GM12878 (cell line): ENCODE data around the gene CAMK2A. TPM values are rescaled to one million over a fixed set of nuclear protein-coding genes. Genes with fewer than 3 reads are reported as not detected.
A peak's percentile ranks its signal among the peaks of the same experiment; 100 is the strongest.

Source experiments
- ATAC-seq: fragments of 200-7000 bp; cut with Tn5 transposase; 3 replicates; pipeline ENCODE4 v1.9.1; 2020; ENCODE audit warnings: mild to moderate bottlenecking, moderate library complexity
- BruUV-seq: library from RNA; stranded (reverse); fragments of 400-500 nt; replicated peaks from 2 replicates; lab custom pipeline; 2021; lab: Mats Ljungman, UMichigan
- CTCF ChIA-PET: fragments of 300-600 bp; sonication (Branson Sonifier 250); formaldehyde crosslinking; extraction: SDS; loops from one replicate; lab custom pipeline; 2021; ENCODE audit warnings: inconsistent platforms; lab: Yijun Ruan, JAX
- POLR2A ChIA-PET: fragments of 350-600 bp; formaldehyde crosslinking; extraction: SDS; loops from one replicate; lab custom pipeline; 2021; ENCODE audit warnings: inconsistent platforms; lab: Charles Lee
- RAD21 ChIA-PET: fragments of 300-600 bp; sonication (Branson Sonifier 250); formaldehyde crosslinking; loops from one replicate; lab custom pipeline; 2023; ENCODE audit warnings: antibody characterized with exemption; ENCODE audit not compliant: unreplicated experiment; lab: Charles Lee
- SMC1A ChIA-PET: fragments of 300-600 bp; sonication (Branson Sonifier 250); formaldehyde crosslinking; loops from one replicate; lab custom pipeline; 2023; ENCODE audit not compliant: unreplicated experiment, uncharacterized antibody; lab: Charles Lee
- DNase-seq: peaks from one replicate; pipeline ENCODE4 v3.0.0-alpha.2; 2011; ENCODE audit warnings: low read depth, low spot score
- FAIRE-seq: peaks from 3 replicates; lab custom pipeline; 2011; peaks lifted over from hg19 to GRCh38; lab: Jason Lieb, UNC
- H2AFZ ChIP-seq: 2 replicates; pipeline ENCODE4 v1.6.0; 2011; ENCODE audit warnings: low read depth, low read length, control low read depth; ENCODE audit not compliant: control insufficient read depth
- H3K27ac ChIP-seq: 2 replicates; pipeline ENCODE4 v1.5.1; 2011; ENCODE audit warnings: control low read depth; ENCODE audit not compliant: control insufficient read depth, insufficient read depth
- H3K27me3 ChIP-seq, 2 experiments: replicated peaks in 1 of 2; 2 replicates each; pipeline versions ENCODE4 v1.6.0 to v1.6.1; 2011; ENCODE audit warnings: low read length in 1 of 2; ENCODE audit not compliant: control insufficient read depth in 2 of 2, insufficient read depth in 2 of 2
- H3K36me3 ChIP-seq, 2 experiments: 2 replicates each; pipeline ENCODE4 v1.5.1; 2011; ENCODE audit warnings: low read length in 1 of 2; ENCODE audit not compliant: control insufficient read depth in 2 of 2, insufficient read depth in 2 of 2
- H3K4me1 ChIP-seq: 2 replicates; pipeline ENCODE4 v1.6.1; 2011; ENCODE audit warnings: mild to moderate bottlenecking, low read length, moderate library complexity, mixed read lengths; ENCODE audit not compliant: control insufficient read depth, insufficient read depth
- H3K4me2 ChIP-seq: 2 replicates; pipeline ENCODE4 v1.6.0; 2011; ENCODE audit warnings: control low read depth; ENCODE audit not compliant: control insufficient read depth, insufficient read depth
- H3K4me3 ChIP-seq: fragments of 200-600 bp; sonication (generic); 2 replicates; pipeline ENCODE4 v1.5.1; 2016
- H3K79me2 ChIP-seq: 2 replicates; pipeline ENCODE4 v1.6.0; 2011; ENCODE audit warnings: low read length; ENCODE audit not compliant: control insufficient read depth, insufficient read depth
- H3K9ac ChIP-seq: 2 replicates; pipeline ENCODE4 v1.8.0; 2011; ENCODE audit warnings: low read length, control low read depth, mixed read lengths; ENCODE audit not compliant: control insufficient read depth, insufficient read depth
- H3K9me3 ChIP-seq: replicated peaks from 3 replicates; pipeline ENCODE4 v1.5.1; 2011; ENCODE audit warnings: mild to moderate bottlenecking, low read length; ENCODE audit not compliant: control insufficient read depth, insufficient read depth
- H4K20me1 ChIP-seq: 2 replicates; pipeline ENCODE4 v1.6.0; 2011; ENCODE audit not compliant: control insufficient read depth, insufficient read depth
- BCL11A ChIP-seq: IDR thresholded peaks from 2 replicates; pipeline ENCODE4 v1.6.1; 2011; ENCODE audit warnings: low read depth, low read length
- DPF2 ChIP-seq: fragments of 450-650 bp; IDR thresholded peaks from 2 replicates; pipeline ENCODE4 v1.6.1; 2017; ENCODE audit warnings: mild to moderate bottlenecking
- HDGF ChIP-seq: fragments of 450-650 bp; IDR thresholded peaks from 2 replicates; pipeline ENCODE4 v1.6.1; 2016; ENCODE audit warnings: antibody characterized with exemption
- MTA3 ChIP-seq: IDR thresholded peaks from 2 replicates; pipeline ENCODE4 v1.6.1; 2012; ENCODE audit warnings: low read length, inconsistent platforms, borderline replicate concordance
- NR2F1 ChIP-seq: fragments of 450-650 bp; conservative IDR thresholded peaks from 2 replicates; pipeline ENCODE4 v1.6.1; 2017; ENCODE audit warnings: mild to moderate bottlenecking
- RCOR1 ChIP-seq: conservative IDR thresholded peaks from 2 replicates; pipeline ENCODE4 v1.6.1; 2012; ENCODE audit warnings: low read depth, low read length, improper control_type of control experiment
- RUNX3 ChIP-seq: IDR thresholded peaks from 2 replicates; pipeline ENCODE4 v1.6.1; 2012; ENCODE audit warnings: low read length, inconsistent platforms
- SKIL ChIP-seq: fragments of 450-650 bp; IDR thresholded peaks from 2 replicates; pipeline ENCODE4 v1.6.1; 2017; ENCODE audit warnings: mild to moderate bottlenecking, low read depth, inconsistent platforms; ENCODE audit not compliant: poor library complexity, severe bottlenecking
- SMC3 ChIP-seq: IDR thresholded peaks from 2 replicates; pipeline ENCODE4 v1.6.1; 2011; ENCODE audit warnings: low read length, improper control_type of control experiment, borderline replicate concordance
- SPI1 ChIP-seq: IDR thresholded peaks from 2 replicates; pipeline ENCODE4 v1.6.1; 2011; ENCODE audit warnings: low read depth, mild to moderate bottlenecking, low read length, moderate library complexity, borderline replicate concordance; ENCODE audit not compliant: insufficient read depth
- SUPT20H ChIP-seq: IDR thresholded peaks from 2 replicates; pipeline ENCODE4 v1.6.1; 2011; ENCODE audit warnings: low read depth, mild to moderate bottlenecking, low read length, moderate library complexity, borderline replicate concordance; ENCODE audit not compliant: control insufficient read depth
- ZBTB11 ChIP-seq: fragments of 450-650 bp; formaldehyde crosslinking; IDR thresholded peaks from 2 replicates; pipeline ENCODE4 v1.5.0; 2022; ENCODE audit warnings: mild to moderate bottlenecking, missing genetic modification characterization
- WGBS: methylation state at CpG from one replicate; pipeline ENCODE4 v1.1.6; 2016; ENCODE audit warnings: low lambda C conversion rate; ENCODE audit not compliant: insufficient replicate concordance, insufficient coverage; ENCODE audit errors: missing lambda C conversion rate; 5-methylcytosine and 5-hydroxymethylcytosine counted together
- in situ Hi-C: fragments of 300-500 bp; cut with MboI; formaldehyde crosslinking; loops from 9 replicates; pipeline ENCODE4 v1.14.3; 2018; ENCODE audit warnings: mixed read lengths
- intact Hi-C: fragments of 100-400 bp; cut with micrococcal nuclease; formaldehyde crosslinking; loops from one replicate; pipeline ENCODE4 v1.14.2; 2022; ENCODE audit not compliant: unreplicated experiment
- polyA plus RNA-seq, 11 experiments: library from polyadenylated mRNA; depleted of rRNA in 4 of 11; unstranded in 6 of 11; stranded (reverse) in 5 of 11; fragments of >200 nt; fragmentation: Nextera tagmentation in 4 of 11; fragmentation: Illumina TruSeq in 1 of 11; extraction: Ambion mirVana in 4 of 11; extraction: Trizol in 1 of 11; gene quantifications; 1 replicate in 1 of 11; 2 replicates in 10 of 11; pipeline versions ENCODE4 v1.2.1 to v1.2.3, GENCODE V29; 2011 to 2016; ENCODE audit warnings: inconsistent platforms in 2 of 11, missing spikeins in 2 of 11, low read depth in 1 of 11
- total RNA-seq, 4 experiments: library from RNA; depleted of rRNA in 3 of 4; stranded (reverse); fragments of >200 nt in 3 of 4; fragmentation: Illumina TruSeq in 1 of 4; extraction: Trizol in 1 of 4; gene quantifications; 2 replicates each; pipeline versions ENCODE4 v1.2.1 to v1.2.3, GENCODE V29; 2013 to 2021

CAMK2A gene
- total and polyA plus RNA-seq, 10 of the 15 experiments (the other 5 are each of a cell fraction or from before 2014, with no cell fraction given): 0.11 TPM; not detected in 9

GRCh38 chr5:150224483-150225027 lies 65.0 kb downstream of the CAMK2A start:
- in situ Hi-C loops: loop anchor here (5.0 to 10.0 kb wide), 2 partner anchors 97 to 590 kb away; no protein-coding TSS in a partner anchor
- Histone ChIP-seq H3K4me1 (no peaks in the 10 kb centered on the region), H3K27ac (no peak overlapping the region), H3K36me3 (no peaks in the 10 kb centered on the region), H3K27me3 (peaks cover 0 to 2% of the 10 kb centered on the region in 2 experiments; a peak in 2 of 4 replicates), H3K9ac (no peak overlapping the region), H3K4me3 (no peak overlapping the region), H3K79me2 (no peaks in the 10 kb centered on the region), H3K4me2 (no peak overlapping the region), H2AFZ (no peak overlapping the region), H4K20me1 (no peaks in the 10 kb centered on the region), H3K9me3 (no peaks in the 10 kb centered on the region)
- CTCF ChIA-PET: interaction anchor here (1.0 kb wide), 1 partner anchor 50 kb away, joined by 3 read pairs; no protein-coding TSS in a partner anchor
- POLR2A ChIA-PET: no interaction called here
- intact Hi-C loops: no loop called here
- TF ChIP-seq NR2F1 (0 out of 2 replicates have a peak, but pooled peaks have one; percentile 21), SPI1 (no peak)
- ATAC-seq: no peak
- SMC1A ChIA-PET: no interaction called here
- FAIRE-seq: no peak
- RAD21 ChIA-PET: no interaction called here
- BruUV-seq: no TSS peak
- DNase-seq: no peak
- 21% methylated on average over 8 of the region's 8 CpGs for WGBS

GRCh38 chr5:150223474-150223873 lies 66.1 kb downstream of the CAMK2A start:
- no peak overlapping the region for H3K4me2 ChIP-seq
- no peaks in the 10 kb centered on the region for H4K20me1 ChIP-seq
- no peaks in the 10 kb centered on the region for H3K36me3 ChIP-seq
- H2AFZ ChIP-seq: no peak overlapping the region
- RAD21 ChIA-PET: no interaction called here
- intact Hi-C loops (no loop called here), in situ Hi-C loops (loop anchor here (5.0 to 10.0 kb wide), 2 partner anchors 96 to 589 kb away; no protein-coding TSS in a partner anchor)
- no peak overlapping the region for H3K4me3 ChIP-seq
- ATAC-seq (no peak), DNase-seq (no peak), FAIRE-seq (no peak)
- CTCF ChIA-PET: interaction anchor here (1.0 to 1.1 kb wide), 2 partner anchors 49 to 127 kb away, joined by 3 read pairs; no protein-coding TSS in a partner anchor
- POLR2A ChIA-PET: interaction anchor here (0.5 kb wide), 1 partner anchor 186 kb away, joined by 7 read pairs; no protein-coding TSS in a partner anchor
- H3K9me3 ChIP-seq: no peaks in the 10 kb centered on the region
- peaks cover 0 to 2% of the 10 kb centered on the region in 2 experiments; a peak in 2 of 4 replicates for H3K27me3 ChIP-seq
- no peaks in the 10 kb centered on the region for H3K4me1 ChIP-seq
- SMC1A ChIA-PET: no interaction called here
- WGBS: 25% methylated on average over 7 of the region's 7 CpGs
- no peaks in the 10 kb centered on the region for H3K79me2 ChIP-seq
- no peak overlapping the region for H3K9ac ChIP-seq
- BruUV-seq: no TSS peak
- no peak overlapping the region for H3K27ac ChIP-seq
- TF ChIP-seq RUNX3 (no peak), ZBTB11 (CRISPR knock-in tag) (no peak), SMC3 (no peak), DPF2 (no peak), MTA3 (no peak), SKIL (no peak), SUPT20H (no peak), RCOR1 (no peak), HDGF (no peak), BCL11A (no peak)
